ENCODE results near the gene RBM42. TPM values are rescaled to one million over a fixed set of nuclear protein-coding genes. Genes with fewer than 3 reads are reported as not detected.

Gene RBM42
- total RNA-seq, 3 donors from 2014 or later = 44.6 to 51.4 (median 44.6) TPM

GRCh38 chr19:35673121-35673804 is 44.4 kb downstream of the RBM42 start:
- Histone ChIP-seq H3K4me1 (no peaks in the 10 kb centered on the region), H3K4me3 (peak overlapping the region; percentile 7 to 61 (median 43)), H3K9me3 (no peaks in the 10 kb centered on the region), H3K27me3 (peaks cover 0 to 33% of the 10 kb centered on the region in 2 donors), H3K27ac (no peak overlapping the region), H3K36me3 (no peaks in the 10 kb centered on the region)
- TF ChIP-seq POLR2AphosphoS5 (IDR thresholded peaks at IDR 0.05) (no peak), POLR2A (IDR thresholded peaks at IDR 0.05) (no peak), CTCF (IDR thresholded peaks at IDR 0.05) (no peak)
- intact Hi-C loops (cut with DNase I; ENCODE audit: low total_unique reads) = no loop called here
- DNase-seq (ENCODE audit: low spot score in 2 of 2) = no peak

GRCh38 chr19:35675589-35676140 is 46.8 kb downstream of the RBM42 start:
- H3K27ac ChIP-seq = no peak overlapping the region
- H3K4me3 ChIP-seq = no peak overlapping the region
- H3K9me3 ChIP-seq = no peaks in the 10 kb centered on the region
- intact Hi-C loops (cut with DNase I; ENCODE audit: low total_unique reads) = no loop called here
- peaks cover 0 to 28% of the 10 kb centered on the region in 2 donors for H3K27me3 ChIP-seq
- no peak for DNase-seq (ENCODE audit: low spot score in 2 of 2)
- TF ChIP-seq POLR2A (IDR thresholded peaks at IDR 0.05) (no peak), POLR2AphosphoS5 (IDR thresholded peaks at IDR 0.05) (no peak), CTCF (IDR thresholded peaks at IDR 0.05) (no peak)
- no peaks in the 10 kb centered on the region for H3K4me1 ChIP-seq
- no peaks in the 10 kb centered on the region for H3K36me3 ChIP-seq

Other genes with a start within 250 kb of the RBM42 start
- gene FFAR2, start 180.8 kb upstream of the RBM42 start, total RNA-seq = under 1 TPM in 1 of 3 donors, not detected in 2; 0.15 TPM
- gene KRTDAP, start 138.6 kb upstream of the RBM42 start, total RNA-seq = not detected
- gene DMKN, start 115.4 kb upstream of the RBM42 start, total RNA-seq = 100 to 1,000 TPM in 1 of 3 donors, 10 to 100 TPM in 1, under 1 TPM in 1; 0.96 to 135 (median 61.0) TPM
- gene SBSN, start 100.7 kb upstream of the RBM42 start, total RNA-seq = not detected
- not detected for gene GAPDHS, start 95.6 kb upstream of the RBM42 start, total RNA-seq
- gene TMEM147, start 83.4 kb upstream of the RBM42 start, total RNA-seq = 10 to 100 TPM; 67.4 to 91.8 (median 91.8) TPM
- gene ATP4A, start 65.4 kb upstream of the RBM42 start, total RNA-seq = not detected
- gene PMIS2, start 42.9 kb upstream of the RBM42 start, total RNA-seq = not detected
- gene HAUS5, start 16.3 kb upstream of the RBM42 start, total RNA-seq = 10 to 100 TPM in 1 of 3 donors, 1 to 10 TPM in 2; 5.9 to 13.0 (median 9.5) TPM
- under 1 TPM in 1 of 3 donors, not detected in 2; 0.59 TPM for gene ETV2, start 12.7 kb downstream of the RBM42 start, total RNA-seq
- 100 to 1,000 TPM; 320 to 418 (median 391) TPM for gene COX6B1, start 19.3 kb downstream of the RBM42 start, total RNA-seq
- not detected for gene UPK1A, start 37.5 kb downstream of the RBM42 start, total RNA-seq
- gene ZBTB32, start 75.5 kb downstream of the RBM42 start, total RNA-seq = under 1 TPM in 1 of 3 donors, not detected in 2; 0.33 TPM
- 10 to 100 TPM; 14.2 to 16.2 (median 16.1) TPM for gene KMT2B, start 89.0 kb downstream of the RBM42 start, total RNA-seq
- 10 to 100 TPM in 2 of 3 donors, 1 to 10 TPM in 1; 8.8 to 16.1 (median 14.1) TPM for gene IGFLR1, start 113.4 kb downstream of the RBM42 start, total RNA-seq
- 10 to 100 TPM; 15.7 to 37.5 (median 19.5) TPM for gene U2AF1L4, start 116.4 kb downstream of the RBM42 start, total RNA-seq
- gene PSENEN, start 116.6 kb downstream of the RBM42 start, total RNA-seq = 10 to 100 TPM; 37.4 to 54.1 (median 54.0) TPM
- 10 to 100 TPM; 12.8 to 15.4 (median 14.2) TPM for gene LIN37, start 119.5 kb downstream of the RBM42 start, total RNA-seq
- 100 to 1,000 TPM in 1 of 3 donors, 10 to 100 TPM in 2; 31.0 to 144 (median 81.9) TPM for gene HSPB6, start 128.0 kb downstream of the RBM42 start, total RNA-seq
- gene PROSER3, start 129.1 kb downstream of the RBM42 start, total RNA-seq = 1 to 10 TPM; 5.7 to 6.4 (median 6.2) TPM
- 10 to 100 TPM in 2 of 3 donors, 1 to 10 TPM in 1; 5.1 to 17.7 (median 12.8) TPM for gene ARHGAP33, start 146.5 kb downstream of the RBM42 start, total RNA-seq
- gene PRODH2, start 183.8 kb downstream of the RBM42 start, total RNA-seq = not detected
- under 1 TPM in 1 of 3 donors, not detected in 2; 0.15 TPM for gene NPHS1, start 223.5 kb downstream of the RBM42 start, total RNA-seq
- gene KIRREL2, start 227.9 kb downstream of the RBM42 start, total RNA-seq = under 1 TPM in 2 of 3 donors, not detected in 1; 0.15 to 0.66 TPM
- 1 to 10 TPM; 2.6 to 4.2 (median 3.3) TPM for gene APLP1, start 239.5 kb downstream of the RBM42 start, total RNA-seq